Stimulated activated CD4-positive, alpha-beta T cell treated with anti-CD3 and anti-CD28 coated beads, Interleukin-1b, Interleukin-23, amount 100 ng/mL, for 24 hours (primary cell): ENCODE results near the gene ARL6IP5.
A peak's percentile ranks its signal among the peaks of the same experiment; 100 is the strongest.

Source experiments
- DNase-seq, 4 experiments: peaks; one replicate each; pipeline ENCODE4 v3.0.0-alpha.2; 2020; ENCODE audit warnings: low read depth in 4 of 4, low spot score in 1 of 4

ARL6IP5 gene

GRCh38 chr3:69116162-69116561 lies 31.4 kb downstream of the ARL6IP5 start:
- no peak for DNase-seq

GRCh38 chr3:69116897-69117296 lies 32.2 kb downstream of the ARL6IP5 start:
- no peak for DNase-seq

- no peak for DNase-seq
Observed at GRCh38 chr3:69118555-69118954, 33.8 kb downstream of the ARL6IP5 start.

DNA sequence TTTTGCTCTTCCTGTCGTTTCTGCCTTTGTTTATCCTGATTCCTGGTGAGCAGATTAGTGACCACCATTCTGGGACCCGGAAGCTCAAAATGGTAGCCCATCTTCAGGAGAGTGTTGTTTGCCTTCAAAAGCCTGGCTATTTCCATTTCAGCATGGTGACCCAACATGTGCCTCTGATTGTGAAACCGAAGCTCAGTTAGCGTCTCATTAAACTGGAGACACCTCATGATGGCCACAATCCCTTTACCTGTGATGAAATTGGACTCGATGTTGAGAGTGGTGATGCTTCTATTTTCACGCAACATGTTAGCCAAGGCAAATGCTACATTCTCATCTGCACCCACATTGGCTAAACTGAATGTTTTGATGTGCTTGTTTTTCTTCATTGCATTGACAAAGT lies 34.4 kb downstream of the ARL6IP5 start:
- no peak for DNase-seq

GRCh38 chr3:69119681-69120080 lies 34.9 kb downstream of the ARL6IP5 start:
- no peak for DNase-seq

DNA sequence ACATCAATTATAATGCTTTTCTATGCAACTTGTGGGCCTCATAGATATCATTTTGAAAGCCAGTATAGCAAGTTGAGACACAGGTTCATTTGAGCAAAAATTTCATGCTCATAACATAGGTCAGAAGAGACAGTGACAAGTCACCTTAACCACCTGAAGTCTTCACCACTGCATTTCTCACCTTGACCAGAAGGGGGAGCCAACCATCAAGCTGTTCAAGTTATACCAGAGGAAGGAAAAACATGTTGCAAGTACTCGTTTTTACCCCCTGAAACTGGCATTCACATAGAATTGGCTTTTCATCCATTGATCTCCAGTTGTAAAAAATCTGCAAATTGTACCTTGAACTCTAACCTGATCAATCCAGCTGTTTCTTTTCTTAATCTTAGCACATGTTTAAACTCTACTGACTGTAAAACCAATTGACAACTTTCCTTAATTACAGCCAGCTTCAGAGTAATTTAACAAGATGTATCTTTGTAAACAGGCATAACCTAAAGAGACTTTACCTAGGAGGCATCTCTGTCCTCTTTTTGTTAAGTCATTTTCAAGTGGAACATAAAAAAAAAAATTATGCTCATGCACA lies 36.2 kb downstream of the ARL6IP5 start:
- DNase-seq, result peak; percentile 64 to 76 (median 66)

DNA sequence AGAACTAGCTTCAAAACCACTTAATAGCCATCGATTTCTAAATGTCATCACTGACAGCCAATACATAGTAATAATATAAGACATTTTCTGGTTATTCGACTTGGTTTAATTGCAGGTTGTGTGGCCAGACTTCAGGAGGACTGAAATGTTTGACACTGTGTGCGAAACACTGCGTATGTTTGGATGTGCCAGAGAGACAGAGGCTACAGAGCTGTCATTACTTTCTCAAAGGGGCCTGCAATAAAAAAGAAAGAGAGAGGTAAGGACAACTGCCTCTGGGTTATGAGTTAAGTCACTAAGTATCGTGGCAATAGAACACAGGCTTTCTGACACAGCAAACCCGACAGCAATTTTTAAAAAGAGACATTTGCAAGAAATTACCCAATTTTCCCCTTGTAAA lies 36.8 kb downstream of the ARL6IP5 start:
- no peak for DNase-seq

DNA sequence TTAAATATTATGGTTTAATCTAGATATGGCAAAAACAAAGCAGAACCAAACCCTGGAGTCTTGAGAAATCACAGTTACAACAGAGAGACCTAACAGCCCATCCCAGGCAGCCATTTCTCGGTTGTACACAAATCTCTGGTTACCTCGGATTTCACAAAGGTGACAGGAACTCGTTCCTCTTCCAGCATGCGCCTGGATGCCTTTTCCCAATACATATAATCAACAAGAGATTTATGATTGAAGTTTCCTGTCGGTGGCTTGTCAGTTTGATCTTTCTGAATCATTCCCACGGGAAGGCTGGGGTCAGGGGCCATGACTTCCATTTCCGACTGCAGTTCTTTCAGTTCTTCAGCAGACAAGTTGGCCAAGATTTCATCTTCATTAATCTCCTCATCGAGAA lies 37.2 kb downstream of the ARL6IP5 start:
- DNase-seq, result no peak

GRCh38 chr3:69122403-69122802 lies 37.7 kb downstream of the ARL6IP5 start, which contains the start of gene LMOD3:
Gene LMOD3, minus strand, starts transcription at chr3:69122595. Its CDS starts 209 bp downstream, at chr3:69122386.
- DNase-seq, result no peak

GRCh38 chr3:69126216-69126615 lies 41.5 kb downstream of the ARL6IP5 start:
- DNase-seq, result no peak

DNA sequence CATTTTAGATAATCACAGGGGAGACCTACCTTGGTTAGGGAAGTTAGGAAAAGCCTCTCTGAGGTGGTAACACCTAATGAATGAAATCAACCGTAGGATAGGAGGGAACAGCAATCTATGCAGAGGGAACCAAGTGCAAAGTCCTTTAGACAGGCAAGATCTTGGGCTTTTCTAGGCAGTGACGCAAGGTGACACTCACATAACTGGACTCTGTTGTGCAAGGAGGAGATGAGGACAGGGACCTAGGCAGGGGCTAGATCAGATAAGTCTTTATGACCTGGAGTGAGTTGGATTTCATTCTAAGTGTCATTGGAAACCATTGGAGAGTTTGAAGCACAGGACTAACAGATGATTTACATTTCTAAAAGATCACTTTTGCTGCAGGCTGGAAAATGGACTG lies 42.3 kb downstream of the ARL6IP5 start:
- no peak for DNase-seq

DNA sequence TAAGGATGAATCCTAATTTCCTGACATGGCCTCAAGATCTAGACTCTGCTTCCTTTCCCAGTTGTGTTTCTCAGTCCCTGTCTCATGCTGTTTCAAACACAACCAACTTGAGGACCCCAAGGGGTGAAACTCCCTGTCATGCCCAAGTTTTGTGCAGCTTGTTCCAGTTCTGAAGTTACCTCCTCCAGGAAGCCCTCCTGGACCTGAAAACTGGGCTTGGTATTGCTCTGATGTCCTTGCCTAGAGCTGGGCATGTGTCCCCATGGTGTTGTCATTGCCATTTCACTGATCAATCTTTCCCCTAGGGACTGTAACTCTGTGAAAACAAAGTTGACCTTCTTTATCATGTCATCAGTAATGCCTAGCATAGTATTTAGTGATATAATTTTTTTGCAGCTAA lies 43.8 kb downstream of the ARL6IP5 start:
- DNase-seq, result no peak

- DNase-seq, result no peak
Observed at GRCh38 chr3:69129531-69129930, 44.8 kb downstream of the ARL6IP5 start.

DNA sequence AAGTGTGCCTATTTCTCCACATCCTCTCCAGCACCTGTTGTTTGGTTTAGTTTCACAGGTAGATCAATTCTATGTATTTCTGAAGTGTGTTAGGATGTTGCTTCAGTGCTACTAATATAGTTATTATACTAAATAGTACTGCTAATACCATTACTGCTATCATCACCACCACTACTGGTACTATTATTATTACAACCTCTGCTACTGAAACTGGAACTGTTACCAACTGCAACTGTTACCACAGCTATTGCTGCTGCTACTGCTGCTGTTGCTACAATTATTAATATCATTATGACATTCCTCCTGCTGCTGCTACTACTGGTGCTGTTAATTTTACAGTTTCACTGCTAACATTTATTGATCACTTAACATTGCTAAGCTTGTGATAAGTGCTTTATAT lies 46.0 kb downstream of the ARL6IP5 start:
- DNase-seq, result no peak

DNA sequence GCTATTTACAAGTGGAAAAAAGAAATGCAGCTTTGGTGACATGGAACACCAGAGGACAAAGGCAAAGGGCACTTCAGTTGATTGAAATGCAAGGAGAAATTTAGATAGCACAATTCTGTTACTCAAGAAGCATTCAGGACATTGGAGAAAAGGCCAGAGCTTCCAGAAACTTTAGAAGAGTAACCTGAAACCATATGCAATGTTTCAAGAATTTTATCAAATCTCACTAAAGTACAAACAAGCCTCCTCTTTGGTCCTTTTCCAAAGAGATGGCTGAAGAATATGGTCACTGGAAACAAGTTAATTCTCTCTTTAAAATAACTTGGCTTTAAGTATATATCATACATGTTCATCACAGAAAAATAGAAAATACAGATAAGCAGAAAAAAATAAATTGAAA lies 52.3 kb downstream of the ARL6IP5 start:
- no peak for DNase-seq

DNA sequence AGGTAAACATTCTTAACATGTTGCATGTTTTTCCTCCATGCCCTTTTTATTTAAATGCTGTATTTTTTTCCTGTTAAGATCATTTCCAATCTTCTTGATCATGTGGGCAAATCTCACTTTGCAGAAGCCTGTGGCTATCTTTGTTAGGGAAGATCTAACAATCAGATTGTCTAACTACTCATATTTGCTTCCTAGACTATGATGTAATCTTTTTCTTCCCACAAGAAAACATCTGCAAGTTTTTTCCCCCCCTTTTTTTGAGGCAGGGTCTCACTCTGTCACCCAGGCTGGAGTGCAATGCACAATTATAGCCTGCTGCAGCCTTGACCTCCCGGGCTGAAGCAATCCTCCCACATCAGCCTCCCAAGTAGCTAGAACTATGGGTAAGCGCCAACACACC lies 52.7 kb downstream of the ARL6IP5 start:
- DNase-seq, result no peak

DNA sequence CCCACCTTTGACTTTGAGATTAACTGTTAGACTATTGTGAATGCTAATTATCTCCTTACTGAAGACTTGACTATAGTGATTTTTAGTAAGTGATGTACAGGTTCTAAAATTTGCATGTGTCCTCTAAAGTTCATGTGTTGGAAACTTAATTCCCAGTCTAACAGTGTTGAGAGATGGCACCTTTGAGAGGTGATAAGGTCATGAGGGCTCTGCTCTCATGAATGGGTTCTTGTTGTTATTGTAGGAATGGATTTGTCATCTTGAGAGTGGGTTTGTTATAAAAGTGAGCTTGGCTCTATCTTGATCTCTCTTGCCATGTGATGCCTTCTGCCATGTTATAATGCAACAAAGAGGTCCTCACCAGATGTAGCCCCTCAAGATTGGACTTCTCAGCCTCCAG lies 56.6 kb downstream of the ARL6IP5 start:
- DNase-seq, result no peak

- DNase-seq, result no peak
Observed at GRCh38 chr3:69142090-69142489, 57.4 kb downstream of the ARL6IP5 start.

DNA sequence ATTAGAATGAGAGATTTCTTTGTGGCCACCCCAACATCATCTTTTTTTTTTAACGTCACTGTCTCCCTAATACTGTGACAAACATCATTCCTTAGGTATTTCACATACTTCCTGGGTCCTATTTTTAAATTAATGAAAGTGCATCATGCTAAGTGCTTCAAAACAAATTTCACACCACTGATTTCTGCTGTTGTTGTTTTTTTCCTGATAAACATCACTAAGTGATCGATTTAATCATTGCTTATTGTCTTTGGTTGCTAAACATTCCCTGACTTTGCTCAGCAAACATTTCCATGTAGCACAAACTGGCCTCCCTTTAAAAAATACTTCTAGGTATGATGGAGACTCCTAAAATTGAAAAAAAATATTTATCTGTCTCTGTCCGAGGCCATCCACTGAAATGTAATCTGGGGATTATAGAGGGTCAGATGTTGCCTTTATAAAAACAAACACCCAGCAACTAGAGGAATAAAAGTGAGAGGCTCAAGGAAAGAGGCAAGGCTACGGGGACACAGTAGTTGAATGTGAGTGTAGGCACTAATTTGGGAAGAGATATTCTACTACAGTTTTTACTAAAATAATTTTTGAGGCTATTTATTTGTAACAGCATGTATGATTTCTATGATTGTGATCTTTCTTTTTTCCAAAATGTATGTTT lies 58.2 kb downstream of the ARL6IP5 start:
- no peak for DNase-seq

DNA sequence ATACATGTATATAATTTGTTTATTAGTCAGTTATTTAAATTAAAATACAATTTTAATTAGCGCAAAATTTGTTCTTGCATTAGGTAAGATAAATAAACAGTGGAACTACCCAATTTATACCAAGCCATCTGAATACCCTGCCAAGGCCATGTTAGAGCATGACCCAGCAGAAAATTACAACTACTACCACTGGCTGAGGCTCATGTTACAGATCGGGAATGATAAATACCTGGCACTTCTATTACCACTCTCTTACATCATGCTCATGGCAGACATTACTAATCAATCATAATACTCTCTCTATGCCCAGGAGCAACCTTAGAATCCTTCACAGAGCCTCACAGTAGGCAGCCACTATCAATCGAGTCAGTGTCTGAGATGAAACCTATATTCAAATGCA lies 58.9 kb downstream of the ARL6IP5 start:
- DNase-seq, result no peak

GRCh38 chr3:69144631-69145245 lies 60.0 kb downstream of the ARL6IP5 start:
- no peak for DNase-seq

GRCh38 chr3:69145688-69146087 lies 61.0 kb downstream of the ARL6IP5 start:
- no peak for DNase-seq

- DNase-seq, result no peak
Observed at GRCh38 chr3:69149586-69149985, 64.8 kb downstream of the ARL6IP5 start.
